ENCODE measurements around the gene SLIT3.

Gene SLIT3

DNA sequence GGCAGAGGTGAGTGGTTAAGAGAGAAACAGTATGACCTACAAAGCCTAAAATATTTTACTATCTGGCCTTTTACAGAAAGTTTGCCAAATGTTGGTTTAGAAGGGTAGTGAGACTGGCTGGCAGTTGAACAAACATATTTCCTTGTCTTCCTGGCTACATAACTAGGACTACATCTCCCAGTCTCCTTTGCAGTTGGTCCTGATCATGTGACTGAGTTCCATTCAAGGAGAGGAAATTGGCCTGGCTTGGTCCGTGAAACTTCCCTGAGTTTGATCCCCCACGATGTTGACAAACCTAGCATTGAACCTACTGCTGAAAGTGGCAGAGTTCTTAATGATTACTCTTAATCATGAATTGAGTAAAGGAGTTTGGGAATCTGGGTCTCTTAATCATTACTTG is 280.8 kb downstream of the SLIT3 start:
- no peak for DNase-seq

DNA sequence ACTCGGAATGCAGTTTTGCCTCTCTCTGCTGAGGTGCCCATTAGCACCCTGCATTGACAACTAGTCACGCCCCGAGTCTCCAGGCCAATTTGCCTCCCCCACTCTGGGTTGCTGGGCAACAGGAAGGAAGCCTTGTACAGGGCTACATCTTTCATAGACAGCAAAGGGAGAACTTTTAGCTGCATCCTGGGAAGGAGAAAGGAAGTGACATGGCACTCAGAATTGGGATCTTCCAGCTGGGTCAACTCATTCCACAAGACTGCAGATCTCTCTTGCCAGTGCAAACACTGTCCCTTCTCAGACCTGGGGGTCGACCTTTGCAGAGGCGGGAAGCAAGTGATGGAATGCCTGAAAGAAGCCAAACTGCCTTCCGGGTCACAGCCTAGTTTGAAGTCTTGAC is 282.0 kb downstream of the SLIT3 start:
- DNase-seq = no peak

DNA sequence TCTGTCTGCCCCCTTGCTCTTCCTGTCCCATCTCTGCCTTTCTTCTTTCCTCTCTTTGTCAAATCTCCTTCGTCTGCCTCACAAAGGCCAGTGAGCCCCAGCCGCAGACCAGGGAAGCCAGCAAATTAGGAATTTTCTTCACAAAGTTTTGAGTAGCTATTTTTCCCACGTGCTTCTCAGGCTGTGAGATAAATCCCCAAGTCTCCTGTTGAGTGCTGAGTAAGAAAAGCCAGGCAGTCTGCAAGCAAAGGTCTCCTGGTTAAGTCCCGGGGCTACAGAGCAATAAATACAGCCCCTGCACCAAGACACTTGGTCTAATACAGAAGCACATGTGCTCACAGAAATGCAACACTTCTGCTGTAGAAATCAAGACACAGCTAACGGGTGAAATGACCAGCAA is 284.9 kb downstream of the SLIT3 start:
- no peak for DNase-seq

DNA sequence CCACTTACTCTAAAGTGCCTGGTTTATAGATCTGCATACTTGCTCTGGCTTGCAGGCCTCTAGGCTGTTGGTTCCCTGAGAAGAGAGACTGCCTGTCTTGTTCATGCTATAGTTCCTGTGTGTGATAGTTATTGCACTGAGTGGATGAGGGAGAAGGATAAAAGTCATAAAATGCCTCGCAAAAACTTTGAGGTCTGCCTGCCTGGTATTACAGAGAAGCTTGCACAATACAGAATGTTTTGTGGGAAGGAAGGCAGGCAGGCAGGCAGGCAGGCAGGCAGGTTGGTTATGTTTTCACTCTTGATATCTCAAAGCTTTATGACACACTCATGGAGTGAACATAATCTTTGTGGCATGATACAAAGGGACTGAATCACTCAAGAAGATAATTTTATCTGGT is 287.1 kb downstream of the SLIT3 start:
- DNase-seq = no peak

DNA sequence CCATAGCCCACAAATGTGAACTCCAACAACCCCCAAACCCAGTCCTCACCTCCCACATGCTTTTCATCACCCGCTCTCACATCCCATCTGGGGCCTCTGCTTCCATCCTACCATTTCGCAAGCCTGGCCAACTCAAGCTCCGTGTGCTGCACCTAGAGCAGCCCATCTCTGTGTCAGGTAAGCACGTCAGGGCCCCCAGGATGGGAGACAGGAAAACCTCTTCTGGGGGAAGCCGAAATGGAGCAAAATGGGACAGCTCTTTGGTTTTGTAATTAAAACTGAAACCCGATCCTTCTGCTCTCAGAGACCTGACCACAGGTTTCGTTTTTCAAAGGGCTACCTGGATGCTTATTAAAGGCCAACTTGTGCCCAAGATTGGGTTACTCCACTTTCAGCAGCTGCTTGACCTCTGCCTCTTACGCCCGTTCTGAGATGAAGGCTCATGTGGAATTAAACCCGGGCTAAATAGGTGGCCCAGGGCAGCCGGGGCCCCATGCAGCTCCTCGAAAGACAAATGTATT is 287.7 kb downstream of the SLIT3 start:
- DNase-seq = no peak

DNA sequence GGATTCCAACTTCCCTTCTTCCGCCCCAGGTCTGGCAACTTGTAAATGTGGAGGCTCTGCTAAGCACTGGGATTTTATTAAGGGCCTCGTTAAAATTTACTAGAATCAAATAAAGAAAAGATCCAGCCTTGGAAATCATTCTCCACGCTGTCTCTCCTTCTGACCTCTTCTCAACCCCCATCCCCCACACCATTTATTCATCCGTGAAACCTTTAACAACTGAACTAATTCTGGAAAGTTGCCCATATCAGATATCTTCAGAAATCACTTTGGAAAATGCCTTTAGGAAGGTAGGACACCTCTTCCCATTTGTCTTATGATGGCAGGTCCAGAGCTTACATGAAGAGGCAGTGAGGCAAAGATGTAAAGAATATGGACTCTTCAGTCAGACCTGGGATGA is 288.5 kb downstream of the SLIT3 start:
- no peak for DNase-seq

DNA sequence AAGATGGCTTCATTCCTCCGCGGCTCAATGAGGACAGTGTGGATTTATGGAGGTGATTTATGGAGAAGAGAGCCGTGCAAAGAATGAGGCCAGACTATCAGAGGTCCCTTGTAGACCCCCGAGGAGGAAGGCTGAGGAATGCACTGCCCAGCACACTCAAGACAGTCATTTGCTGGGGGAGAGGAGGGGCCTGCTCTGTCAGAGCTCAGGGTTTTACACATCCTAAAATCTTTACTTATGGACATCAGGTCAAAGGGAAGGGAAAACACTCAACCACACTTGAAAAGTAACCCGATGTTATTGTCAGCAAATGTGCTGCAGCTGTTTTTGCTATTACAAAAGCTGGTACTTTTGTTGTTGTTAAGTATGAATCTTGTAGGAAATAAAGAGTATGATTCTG is 289.5 kb downstream of the SLIT3 start:
- no peak for DNase-seq

DNA sequence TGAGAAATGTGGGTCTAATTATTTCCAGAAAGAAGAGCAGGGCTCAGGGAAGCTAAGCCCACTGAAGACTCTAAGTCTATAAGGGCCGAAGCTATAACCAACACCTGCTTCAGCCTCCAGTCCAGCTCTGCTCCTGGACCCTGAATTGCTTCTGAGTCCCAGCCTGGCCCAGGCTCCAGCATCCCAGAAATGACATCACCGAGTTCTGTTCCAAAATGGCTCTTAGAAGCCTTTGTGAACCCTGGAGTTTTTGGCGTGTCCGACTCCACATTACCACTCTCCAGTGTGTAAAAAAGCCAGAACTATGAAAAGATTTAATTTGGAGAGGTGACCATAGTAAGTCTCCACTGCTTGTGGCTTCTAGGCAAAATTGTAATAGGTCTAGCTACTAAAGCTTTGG is 289.9 kb downstream of the SLIT3 start:
- DNase-seq = no peak

DNA sequence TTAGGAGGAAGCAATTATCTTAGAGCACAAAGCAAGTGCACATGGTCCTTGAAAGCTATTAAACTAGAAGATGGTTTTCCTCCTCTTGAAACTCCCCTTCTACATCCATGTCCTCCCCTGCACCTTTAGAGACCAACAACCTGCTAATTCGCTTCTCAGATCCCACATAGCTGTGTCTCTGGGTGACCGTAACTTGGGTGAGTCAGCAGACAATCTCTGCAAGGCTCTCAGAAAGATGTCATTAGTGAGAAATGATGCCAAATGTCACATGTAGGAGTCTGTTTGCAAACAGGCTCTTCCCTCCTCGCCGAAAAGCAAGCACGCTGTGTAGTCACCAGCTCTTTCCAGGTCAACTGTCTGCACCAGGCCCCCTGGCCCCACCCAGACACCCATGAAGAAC is 291.8 kb downstream of the SLIT3 start:
- DNase-seq = no peak

DNA sequence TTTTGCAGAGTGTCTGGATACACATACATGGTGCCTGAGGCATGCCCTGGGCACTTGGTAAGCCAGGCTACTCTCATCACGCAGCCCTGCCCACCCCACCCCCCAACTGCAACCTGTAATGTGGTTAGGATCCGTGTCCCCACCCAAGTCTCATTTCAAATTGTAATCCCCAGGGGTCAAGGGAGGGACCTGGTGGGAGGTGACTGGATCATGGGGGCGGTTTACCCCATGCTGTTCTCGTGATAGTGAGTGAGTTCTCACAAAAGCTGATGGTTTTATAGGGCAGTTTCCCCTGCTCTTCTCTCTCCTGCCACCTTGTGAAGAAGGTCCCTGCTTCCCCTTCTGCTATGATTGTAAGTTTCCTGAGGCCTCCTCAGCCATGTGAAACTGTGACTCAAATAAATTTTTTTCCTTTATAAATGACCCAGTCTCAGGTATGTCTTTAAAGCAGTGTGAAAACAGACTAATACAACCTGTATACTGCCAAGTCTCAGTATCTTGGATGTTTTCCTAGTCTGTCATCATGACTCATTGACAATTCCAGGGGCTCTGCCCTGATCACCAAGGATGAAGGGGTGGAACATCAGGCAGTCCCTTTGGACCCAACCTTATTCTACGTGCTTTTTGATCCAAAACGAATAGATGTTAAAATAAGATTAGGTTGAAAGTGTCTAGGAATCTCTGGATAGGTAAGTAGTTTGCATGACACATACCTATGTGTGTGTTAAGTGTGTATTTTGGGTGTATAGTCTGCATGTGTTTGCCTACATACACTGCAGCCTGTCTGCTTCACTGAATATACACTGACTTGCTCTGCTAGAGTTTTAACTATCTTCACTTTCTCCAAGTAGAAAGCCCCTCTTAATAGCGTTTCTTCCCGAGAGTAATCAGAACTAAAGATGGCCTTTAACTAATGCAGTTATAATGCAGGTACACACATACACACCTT is 293.8 kb downstream of the SLIT3 start:
- DNase-seq = no peak

DNA sequence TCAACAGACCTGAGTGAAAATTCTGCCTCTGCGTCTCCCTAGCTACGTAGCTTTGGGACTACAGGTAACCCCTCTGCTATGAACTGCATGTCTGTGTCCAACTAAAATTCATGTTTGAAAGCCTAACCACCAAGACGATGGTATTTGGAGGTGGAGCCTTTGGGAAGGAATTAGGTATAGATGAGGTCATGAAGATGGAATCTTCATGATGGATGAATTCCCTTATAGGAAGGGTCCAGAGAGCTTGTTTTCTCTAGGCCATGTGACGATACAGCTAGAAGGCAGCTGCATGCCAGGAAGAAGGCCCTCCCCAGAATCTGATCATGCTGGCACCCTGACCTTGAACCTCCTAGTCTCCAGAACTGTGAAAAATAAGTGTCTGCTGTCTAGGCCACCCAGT is 296.4 kb downstream of the SLIT3 start:
- no peak for DNase-seq

DNA sequence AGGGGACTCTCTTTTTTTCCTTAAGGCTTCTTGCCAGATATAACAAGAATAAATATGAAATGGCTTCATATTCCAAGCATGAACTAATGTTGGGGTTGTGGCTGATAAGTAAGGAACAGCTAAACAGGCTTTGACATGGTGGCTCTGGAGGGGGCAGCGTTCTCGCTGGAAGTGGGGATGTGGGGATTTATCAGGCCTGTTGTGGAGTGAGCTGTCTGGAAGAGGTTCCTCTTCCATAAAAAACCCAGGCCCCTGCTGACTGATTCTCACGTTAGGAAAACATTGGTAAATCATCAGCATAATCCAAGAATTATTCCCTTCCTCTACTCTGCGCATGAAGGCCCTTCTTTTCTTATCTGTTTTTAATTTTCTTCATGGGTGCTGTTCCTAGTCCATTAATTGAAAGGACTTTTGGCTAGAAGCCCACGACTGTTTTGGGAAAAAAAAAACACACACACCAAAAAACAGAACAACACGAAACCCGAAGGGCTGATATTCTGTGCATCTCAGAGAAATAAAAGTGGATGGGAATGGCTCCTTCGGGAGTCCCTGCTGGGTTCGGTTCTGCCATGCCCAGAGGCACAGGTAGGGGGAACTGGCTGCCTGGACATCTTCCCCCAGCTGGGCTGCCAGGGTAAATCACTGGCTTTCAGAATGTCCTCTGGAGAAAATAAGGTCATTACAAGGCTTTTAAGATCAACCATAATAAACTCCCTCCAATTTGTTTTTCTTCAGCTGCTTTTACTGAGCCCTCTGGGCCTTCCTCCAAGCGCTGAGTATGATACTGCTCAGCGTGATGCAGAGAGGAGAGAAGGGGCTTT is 297.0 kb downstream of the SLIT3 start:
- no peak for DNase-seq

DNA sequence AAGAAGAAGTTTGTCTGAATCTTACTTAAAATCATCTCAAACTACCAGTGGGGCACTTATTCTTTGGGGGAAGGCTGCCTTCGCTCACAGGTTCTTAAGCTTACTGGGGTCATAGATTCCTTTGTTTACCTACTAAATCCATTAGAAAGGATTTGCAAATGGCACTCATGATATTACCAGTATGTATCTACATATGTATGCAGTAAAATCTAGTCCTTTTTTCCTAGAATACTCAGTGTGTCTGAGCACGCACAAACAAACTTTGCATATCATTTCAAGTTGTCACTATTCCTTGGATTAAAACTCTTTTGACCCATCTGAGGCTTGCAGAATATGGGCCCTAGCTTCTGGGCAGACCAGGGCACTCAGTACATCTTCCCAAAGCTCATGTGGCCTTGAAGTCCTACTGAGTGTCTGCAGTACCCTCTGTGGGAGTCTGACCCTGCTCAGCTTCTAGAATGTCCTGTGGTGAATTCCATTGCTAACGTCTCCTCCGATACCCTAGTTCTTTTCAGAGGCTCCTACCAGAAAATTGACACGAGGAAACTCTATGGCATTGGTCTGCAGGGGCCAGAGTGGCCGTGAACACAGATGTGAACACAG is 297.9 kb downstream of the SLIT3 start:
- no peak for DNase-seq

DNA sequence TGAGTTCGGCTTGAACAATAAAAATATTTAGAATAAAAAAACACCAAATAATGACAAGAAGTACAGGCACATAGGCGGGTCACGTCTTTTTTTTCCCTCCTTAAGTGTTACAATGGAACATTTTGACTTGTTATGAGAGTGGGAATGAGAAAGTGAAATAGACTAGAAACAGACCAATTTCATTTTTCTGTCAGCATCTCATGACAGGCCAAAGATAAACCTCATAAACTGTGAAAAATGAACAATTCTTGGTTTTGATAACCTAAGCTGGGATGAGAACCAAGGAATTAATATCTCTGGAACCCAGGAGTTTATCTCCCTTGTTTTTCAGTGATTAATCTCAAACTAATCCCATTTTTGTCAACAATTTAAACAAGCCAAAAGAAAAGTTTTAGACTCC is 299.5 kb downstream of the SLIT3 start:
- DNase-seq = no peak

DNA sequence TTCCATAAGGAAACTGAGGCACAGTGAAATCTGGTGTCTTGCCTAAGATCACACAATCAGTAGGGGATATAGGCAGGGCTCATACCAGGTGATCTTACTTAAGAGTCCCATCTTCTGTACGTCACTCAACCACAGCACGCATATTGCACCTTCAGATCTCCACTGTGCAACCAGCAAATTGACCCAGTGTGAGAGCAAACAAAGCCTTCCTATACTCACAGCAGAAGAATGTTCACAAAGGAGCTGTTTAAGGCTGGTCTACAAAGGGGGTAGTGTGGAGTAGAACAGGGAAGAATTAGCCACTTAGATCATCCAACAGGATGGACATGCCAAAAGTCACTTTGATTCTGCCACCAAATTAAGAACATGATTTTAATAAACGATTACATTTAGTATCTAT is 305.9 kb downstream of the SLIT3 start:
- DNase-seq = no peak

DNA sequence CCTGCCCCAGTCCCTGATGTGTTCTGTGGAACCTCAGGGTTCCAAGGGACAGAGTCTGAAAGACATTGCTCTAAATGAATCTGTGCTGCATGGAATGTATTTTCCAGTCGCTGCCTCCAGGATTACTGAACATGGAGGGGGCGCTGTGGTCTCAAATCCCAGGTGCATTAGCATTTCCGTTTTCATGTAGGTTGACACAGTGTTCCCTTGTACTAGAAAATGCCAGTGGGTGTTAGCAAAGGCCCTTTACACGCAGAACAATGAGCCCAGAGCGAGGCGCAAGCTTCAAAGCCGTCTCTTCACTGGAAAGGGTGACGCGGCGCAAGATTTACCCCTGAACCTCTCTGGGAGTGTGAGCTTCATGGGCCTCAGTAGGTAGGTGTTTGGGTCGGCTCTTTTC is 308.3 kb downstream of the SLIT3 start:
- DNase-seq = no peak

DNA sequence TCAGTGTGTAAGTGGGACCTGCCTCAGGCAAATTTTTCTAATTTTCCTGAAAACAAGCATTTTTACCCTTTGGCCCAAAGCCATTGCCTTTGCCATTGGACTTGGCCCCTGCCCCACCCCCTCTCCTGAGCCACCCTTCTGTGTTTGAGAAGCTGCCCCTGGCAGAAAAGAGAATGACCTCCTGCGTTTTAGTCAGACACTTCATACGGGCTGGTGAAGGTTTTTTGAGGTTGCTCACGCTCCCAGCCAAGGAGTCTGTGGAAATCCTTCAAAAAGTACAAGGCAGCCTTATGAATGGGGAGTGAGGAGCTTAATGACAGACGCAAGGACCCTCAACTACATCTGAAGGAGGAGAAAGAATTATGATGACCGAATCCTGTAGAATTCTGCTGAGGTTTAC is 308.9 kb downstream of the SLIT3 start:
- DNase-seq = no peak

DNA sequence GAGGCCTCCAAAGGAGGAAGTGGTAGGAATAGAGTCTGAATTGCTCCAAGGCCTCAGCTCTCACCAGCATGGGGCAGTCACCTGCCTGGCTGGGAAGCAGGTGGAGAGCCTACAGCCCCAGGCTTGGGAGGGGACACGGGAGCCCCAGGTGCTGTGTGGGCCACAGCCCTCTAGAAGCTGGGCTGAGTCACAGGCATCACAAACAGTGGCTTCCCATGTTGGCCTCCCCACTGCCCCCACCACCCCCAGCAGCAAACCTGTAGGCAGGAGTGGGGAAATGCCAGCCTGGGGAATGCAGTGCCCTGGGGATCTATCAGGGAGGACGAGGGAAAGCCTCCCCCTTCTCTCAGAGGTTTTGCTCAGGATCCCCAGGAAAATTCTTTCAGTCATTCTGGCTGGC is 309.6 kb downstream of the SLIT3 start:
- DNase-seq = no peak

DNA sequence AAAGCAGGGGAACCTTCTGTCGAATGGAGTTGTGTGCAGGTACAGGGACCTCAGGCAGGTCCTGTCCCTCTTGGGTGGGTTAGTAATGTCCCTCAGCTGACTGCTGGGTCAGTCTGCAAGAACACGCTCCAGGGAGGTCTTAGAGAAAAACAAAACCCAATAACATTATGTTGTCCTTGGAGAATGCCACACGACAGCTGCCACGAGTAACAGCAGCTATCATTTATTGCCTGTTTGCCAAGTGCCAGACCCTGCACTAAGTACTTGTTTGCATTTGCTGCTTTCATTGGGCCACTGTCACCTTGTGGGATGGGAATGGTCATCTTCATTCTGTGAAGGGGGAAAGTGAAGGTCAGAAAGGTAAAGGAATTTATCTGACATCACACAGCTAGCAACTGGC is 310.3 kb downstream of the SLIT3 start:
- no peak for DNase-seq

DNA sequence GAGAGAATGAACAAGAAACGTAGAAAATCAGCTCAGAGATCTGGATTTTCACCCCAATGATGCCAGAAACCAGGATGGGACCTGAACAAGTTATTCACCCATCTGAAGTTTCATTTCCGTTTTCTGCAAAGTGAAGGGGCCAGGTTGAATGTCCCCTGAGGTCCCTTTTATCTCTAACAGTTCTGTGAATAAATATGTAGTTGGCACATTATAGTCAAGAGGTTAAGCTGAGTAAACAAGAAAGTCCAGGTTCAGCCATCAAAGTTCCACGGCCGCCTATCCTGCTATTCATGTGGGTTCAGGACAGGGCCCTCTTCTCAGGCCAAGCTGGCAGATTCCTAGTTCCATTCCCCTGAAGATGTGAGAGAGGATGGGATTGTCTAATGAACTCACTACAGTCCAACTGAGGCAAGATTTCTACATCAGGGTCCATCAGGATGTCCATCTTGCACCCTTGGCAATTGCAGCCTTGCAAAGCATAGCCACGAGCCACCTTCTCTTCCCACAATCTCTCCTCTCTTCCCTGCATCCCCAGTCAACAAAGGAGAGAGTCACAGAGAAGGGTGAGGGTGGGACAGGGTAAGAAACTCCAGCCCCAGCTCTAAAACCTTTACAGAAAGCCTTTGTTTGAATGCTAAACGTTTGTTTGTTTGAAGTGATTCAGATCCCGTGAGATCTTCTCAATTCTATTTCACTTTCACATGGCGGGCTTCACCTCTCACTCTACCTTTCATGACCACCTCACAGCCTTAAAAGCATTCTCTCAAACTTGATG is 311.0 kb downstream of the SLIT3 start:
- no peak for DNase-seq

DNA sequence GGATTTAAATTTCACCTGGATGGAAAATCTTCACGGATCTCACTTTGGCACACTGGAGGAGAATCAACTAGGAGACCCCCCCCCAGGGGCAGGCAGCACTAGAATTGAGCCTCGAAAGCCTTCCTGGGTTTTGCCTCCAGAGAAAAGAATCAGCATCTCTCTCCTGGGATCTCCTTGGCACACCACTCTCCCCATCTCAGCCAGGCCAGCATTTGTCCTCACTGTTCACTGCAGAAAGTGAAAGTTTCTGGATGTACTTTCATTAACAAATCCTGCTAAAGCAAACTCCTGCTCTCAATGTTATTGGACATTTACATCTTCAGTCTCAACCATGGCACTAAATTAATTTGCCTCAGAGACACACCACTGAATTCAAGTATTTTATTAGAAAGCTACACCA is 312.2 kb downstream of the SLIT3 start:
- DNase-seq = no peak

DNA sequence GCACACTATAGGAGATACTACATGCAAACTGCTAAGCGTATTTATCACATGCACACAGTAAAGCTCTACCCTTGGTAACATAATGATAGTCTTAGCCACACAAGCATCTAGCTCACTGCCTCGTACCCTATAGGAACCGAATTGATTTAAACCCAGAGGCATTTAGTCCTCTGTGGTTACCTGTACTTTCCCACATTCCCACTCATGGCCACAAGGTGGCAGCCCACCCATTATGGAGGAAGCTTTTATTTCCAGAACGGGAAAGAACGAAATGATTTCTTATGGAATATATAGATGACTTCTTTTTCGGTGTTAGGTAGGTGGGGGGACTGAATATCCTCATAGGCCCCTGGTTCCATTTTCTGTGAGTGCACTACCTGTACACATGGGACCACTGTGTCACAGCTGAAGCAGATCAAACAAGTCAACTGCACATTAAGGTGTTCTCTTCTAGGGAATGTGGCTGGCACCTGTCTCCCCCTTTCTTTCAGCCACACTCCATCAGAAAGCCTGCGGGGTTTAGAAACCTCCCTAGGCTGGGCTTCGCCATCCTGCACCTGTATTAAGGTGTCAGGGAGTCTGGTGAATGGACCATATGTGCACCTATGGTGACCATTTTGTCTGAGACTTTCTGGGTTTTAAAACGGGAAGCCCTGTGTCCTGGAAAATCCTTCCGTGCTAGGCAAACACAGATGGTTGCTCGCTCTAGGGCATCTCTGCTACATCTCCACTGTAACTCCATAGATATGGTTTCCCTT is 313.2 kb downstream of the SLIT3 start:
- DNase-seq = peak; percentile 25 to 86 (median 59)
